ENCODE results near the gene PHACTR3.

PHACTR3 gene

GRCh38 chr20:59819496-59820203 lies 215.3 kb downstream of the PHACTR3 start:
- in situ Hi-C loops (cut with HindIII; ENCODE audit: low sequenced_read_pairs): no loop called here
- no peak for TF ChIP-seq CTCF (IDR thresholded peaks at IDR 0.05; ENCODE audit: low read depth, low read length, missing control alignments)
- H3K4me3 ChIP-seq (ENCODE audit: low read depth, low read length): no peak overlapping the region
- no peak for DNase-seq (ENCODE audit: low read depth)

DNA sequence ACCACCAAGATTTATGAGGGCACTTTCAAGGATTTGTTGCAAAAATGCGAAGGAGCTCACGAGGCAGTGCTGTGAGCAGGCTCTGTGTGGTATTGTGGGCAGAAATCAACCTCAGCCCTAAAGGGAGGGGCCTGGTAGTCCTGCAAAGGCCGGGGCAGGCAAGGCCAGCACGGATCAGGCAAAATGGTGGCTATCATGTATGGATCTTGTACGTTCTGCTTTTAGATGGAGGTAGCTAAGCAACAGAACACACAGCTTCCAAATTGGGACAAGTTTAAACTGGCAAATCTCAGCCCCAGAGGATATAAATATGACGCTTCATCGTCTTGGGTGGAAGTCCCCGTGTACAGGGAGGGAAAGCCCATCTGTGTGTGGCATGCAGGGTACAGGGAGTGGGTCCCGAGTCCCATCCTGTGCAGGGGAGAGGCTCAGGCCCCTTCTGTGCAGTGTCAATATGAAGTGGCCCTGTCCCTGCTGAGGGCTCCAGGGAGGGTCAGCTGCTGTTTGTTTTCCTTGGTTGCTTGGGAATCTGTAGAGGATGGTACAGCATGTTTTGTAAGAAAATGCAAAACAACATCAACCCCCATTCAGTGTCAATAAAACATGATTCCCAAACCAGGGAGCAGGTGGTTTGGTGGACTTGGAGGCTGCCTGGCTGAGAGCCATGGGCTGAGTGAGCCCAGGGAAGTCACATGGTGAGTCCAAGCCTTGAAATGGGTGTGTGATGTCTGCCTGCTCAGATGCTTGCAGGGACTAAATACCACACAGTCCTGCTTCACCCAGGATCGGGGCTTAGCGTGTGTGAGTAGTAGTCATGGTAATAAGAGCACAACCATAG lies 216.1 kb downstream of the PHACTR3 start:
- in situ Hi-C loops (cut with HindIII; ENCODE audit: low sequenced_read_pairs): no loop called here
- H3K4me3 ChIP-seq (ENCODE audit: low read depth, low read length): no peak overlapping the region
- no peak for DNase-seq (ENCODE audit: low read depth)
- TF ChIP-seq CTCF (IDR thresholded peaks at IDR 0.05; ENCODE audit: low read depth, low read length, missing control alignments): no peak

- DNase-seq (ENCODE audit: low read depth): no peak
- in situ Hi-C loops (cut with HindIII; ENCODE audit: low sequenced_read_pairs): no loop called here
- TF ChIP-seq CTCF (IDR thresholded peaks at IDR 0.05; ENCODE audit: low read depth, low read length, missing control alignments): no peak
- no peak overlapping the region for H3K4me3 ChIP-seq (ENCODE audit: low read depth, low read length)
These were observed 216.9 kb downstream of the PHACTR3 start for GRCh38 chr20:59821201-59821600.

DNA sequence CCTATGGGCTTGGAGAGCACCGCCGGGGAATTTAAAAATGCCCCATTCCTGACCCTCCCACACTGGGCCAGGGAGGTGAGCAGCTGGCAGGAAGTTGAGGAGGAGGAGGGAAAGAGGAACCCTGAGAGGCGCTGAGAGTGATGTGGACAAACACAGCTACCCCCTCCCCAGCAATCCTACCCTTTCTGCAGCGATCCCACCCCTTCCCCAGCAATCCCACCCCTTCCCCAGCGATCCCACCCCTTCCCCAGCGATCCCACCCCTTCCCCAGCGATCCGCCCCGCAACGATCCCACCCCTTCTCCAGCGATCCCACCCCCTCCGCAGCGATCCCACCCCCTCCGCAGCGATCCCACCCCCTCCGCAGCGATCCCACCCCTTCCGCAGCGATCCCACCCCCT lies 217.4 kb downstream of the PHACTR3 start:
- no peak overlapping the region for H3K4me3 ChIP-seq (ENCODE audit: low read depth, low read length)
- TF ChIP-seq CTCF (IDR thresholded peaks at IDR 0.05; ENCODE audit: low read depth, low read length, missing control alignments): no peak
- DNase-seq (ENCODE audit: low read depth): no peak
- in situ Hi-C loops (cut with HindIII; ENCODE audit: low sequenced_read_pairs): no loop called here

DNA sequence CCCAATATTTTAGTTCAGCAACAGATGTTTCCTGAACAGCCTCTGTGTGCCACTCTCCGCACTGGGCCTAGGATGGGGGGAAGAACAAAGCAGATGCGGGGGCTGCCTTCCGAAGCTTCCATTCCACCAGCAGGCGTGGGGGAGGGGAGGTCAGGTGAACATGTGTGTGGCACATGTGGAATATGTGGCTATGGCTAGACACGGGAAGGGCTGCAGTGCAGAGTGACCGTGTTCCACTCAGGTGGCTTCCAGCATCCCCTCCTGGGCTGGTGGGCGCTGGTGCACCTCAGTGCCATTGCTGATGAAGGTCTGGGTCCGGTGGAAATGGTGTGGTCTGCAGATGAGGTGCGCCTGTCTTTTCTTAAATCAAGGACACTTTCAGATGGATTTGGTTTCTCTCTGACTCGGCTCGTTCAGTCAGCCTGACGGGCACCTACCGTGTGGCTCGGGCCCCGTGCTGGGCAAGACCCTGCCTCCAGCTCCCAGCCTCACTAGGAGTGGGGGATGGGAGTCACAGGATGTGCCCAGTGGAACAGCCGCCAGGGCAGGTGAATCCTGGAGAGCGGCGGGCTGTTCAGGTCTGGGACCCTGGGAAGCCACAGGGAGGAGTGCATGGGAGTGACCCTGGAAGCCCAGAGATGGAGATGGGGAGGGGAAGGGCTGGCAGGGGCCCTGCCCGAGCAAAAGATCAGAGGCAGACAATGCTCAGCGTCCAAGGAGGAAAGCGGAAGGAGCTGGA lies 218.1 kb downstream of the PHACTR3 start:
- no peak for DNase-seq (ENCODE audit: low read depth)
- in situ Hi-C loops (cut with HindIII; ENCODE audit: low sequenced_read_pairs): no loop called here
- no peak for TF ChIP-seq CTCF (IDR thresholded peaks at IDR 0.05; ENCODE audit: low read depth, low read length, missing control alignments)
- no peak overlapping the region for H3K4me3 ChIP-seq (ENCODE audit: low read depth, low read length)

DNA sequence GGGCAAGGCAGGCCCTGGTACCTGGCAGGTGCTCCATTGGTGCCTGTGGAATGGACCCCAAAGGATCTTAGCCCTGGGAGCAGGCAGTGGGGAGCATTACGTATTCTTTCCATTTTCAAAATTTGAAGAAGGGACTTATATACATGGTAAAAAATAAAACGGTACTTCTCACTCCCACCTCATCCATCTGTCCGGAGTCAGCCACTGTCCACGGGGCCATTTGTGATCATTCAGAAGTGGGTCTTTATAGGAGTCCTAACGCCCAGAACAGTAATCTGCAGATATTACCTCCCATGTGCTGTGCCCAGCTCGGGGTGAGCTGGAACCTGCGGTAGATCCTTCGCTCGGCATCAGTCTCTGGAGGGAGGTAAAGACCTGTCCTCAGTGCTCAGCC lies 218.7 kb downstream of the PHACTR3 start:
- in situ Hi-C loops (cut with HindIII; ENCODE audit: low sequenced_read_pairs): no loop called here
- no peak overlapping the region for H3K4me3 ChIP-seq (ENCODE audit: low read depth, low read length)
- no peak for TF ChIP-seq CTCF (IDR thresholded peaks at IDR 0.05; ENCODE audit: low read depth, low read length, missing control alignments)
- DNase-seq (ENCODE audit: low read depth): no peak
